WERI-Rb-1 (cell line): ENCODE data around the gene PTPRT.

Experiments used
- DNase-seq: peaks from one replicate; pipeline ENCODE4 v3.0.0-alpha.2; 2020
- H3K27ac ChIP-seq: fragments of 250-450 bp; sonication (Bioruptor Pico); 2 replicates; pipeline ENCODE4 v1.5.1; 2020; ENCODE audit warnings: mild to moderate bottlenecking, moderate library complexity
- H3K27me3 ChIP-seq: fragments of 250-450 bp; sonication (Bioruptor Pico); 2 replicates; pipeline ENCODE4 v1.5.1; 2021; ENCODE audit warnings: mild to moderate bottlenecking, low read depth, moderate library complexity; ENCODE audit not compliant: insufficient read depth, severe bottlenecking
- H3K36me3 ChIP-seq: fragments of 250-450 bp; sonication (Bioruptor Pico); 2 replicates; pipeline ENCODE4 v1.5.1; 2020; ENCODE audit warnings: mild to moderate bottlenecking, moderate library complexity
- H3K4me3 ChIP-seq: 2 replicates; pipeline ENCODE4 v1.5.1; 2011; ENCODE audit warnings: low read depth, mild to moderate bottlenecking, control low read depth, low read length
- H3K9me3 ChIP-seq: fragments of 250-450 bp; sonication (Bioruptor Pico); 2 replicates; pipeline ENCODE4 v1.5.1; 2021; ENCODE audit warnings: mild to moderate bottlenecking, moderate library complexity; ENCODE audit not compliant: severe bottlenecking
- TF ChIP-seq, protein P1 (sequence below): IDR thresholded peaks from 2 replicates; pipeline ENCODE4 v1.5.1; 2011; ENCODE audit warnings: low read depth, mild to moderate bottlenecking, control low read depth, inconsistent platforms, low read length

Gene PTPRT

DNA sequence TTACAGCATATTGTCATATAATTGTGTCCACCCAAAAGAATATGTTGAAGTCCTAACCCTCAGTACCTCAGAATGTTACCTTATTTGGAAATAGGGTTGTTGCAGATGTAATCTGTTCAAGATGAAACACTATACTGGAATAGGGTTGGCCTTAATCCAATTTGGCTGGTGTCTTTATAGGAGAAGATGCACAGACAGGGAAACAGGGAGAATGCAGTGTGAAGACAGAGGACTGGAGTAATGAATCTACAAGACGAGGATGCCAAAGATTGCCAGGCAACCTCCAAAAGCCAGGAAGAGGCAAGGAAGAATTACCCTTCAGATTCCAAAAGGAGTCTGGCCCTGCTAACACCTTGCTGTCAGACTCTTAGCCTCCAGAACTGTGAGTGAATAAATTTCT is 482.9 kb downstream of the PTPRT start:
- DNase-seq: no peak
- Histone ChIP-seq H3K4me3 (no peak overlapping the region), H3K27ac (no peak overlapping the region), H3K36me3 (no peaks in the 10 kb centered on the region), H3K27me3 (no peaks in the 10 kb centered on the region), H3K9me3 (peaks cover 8% of the 10 kb centered on the region)
- TF ChIP-seq, protein P1, sequence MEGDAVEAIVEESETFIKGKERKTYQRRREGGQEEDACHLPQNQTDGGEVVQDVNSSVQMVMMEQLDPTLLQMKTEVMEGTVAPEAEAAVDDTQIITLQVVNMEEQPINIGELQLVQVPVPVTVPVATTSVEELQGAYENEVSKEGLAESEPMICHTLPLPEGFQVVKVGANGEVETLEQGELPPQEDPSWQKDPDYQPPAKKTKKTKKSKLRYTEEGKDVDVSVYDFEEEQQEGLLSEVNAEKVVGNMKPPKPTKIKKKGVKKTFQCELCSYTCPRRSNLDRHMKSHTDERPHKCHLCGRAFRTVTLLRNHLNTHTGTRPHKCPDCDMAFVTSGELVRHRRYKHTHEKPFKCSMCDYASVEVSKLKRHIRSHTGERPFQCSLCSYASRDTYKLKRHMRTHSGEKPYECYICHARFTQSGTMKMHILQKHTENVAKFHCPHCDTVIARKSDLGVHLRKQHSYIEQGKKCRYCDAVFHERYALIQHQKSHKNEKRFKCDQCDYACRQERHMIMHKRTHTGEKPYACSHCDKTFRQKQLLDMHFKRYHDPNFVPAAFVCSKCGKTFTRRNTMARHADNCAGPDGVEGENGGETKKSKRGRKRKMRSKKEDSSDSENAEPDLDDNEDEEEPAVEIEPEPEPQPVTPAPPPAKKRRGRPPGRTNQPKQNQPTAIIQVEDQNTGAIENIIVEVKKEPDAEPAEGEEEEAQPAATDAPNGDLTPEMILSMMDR: no peak

DNA sequence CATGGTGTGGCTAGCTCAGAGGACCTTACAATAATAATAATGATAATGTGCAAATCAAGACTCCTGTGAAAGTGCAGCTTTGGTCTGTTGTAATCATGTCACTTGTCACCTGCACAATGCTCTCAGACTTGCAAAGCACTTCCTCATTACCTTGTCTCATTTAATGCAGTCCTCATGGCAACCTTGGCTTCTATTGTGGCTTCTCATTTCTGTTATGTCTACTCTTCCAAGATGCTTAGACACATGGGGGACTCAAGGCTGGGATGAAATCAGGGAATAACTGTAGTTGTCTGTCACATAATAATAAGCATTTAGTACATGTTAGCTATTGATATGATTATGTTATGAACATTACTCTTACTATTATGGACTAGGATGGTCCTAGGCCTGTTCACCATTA is 484.2 kb downstream of the PTPRT start:
- Histone ChIP-seq H3K27ac (no peak overlapping the region), H3K9me3 (peaks cover 8% of the 10 kb centered on the region), H3K27me3 (no peaks in the 10 kb centered on the region), H3K4me3 (no peak overlapping the region), H3K36me3 (no peaks in the 10 kb centered on the region)
- DNase-seq: no peak
- TF ChIP-seq, protein P1: no peak

DNA sequence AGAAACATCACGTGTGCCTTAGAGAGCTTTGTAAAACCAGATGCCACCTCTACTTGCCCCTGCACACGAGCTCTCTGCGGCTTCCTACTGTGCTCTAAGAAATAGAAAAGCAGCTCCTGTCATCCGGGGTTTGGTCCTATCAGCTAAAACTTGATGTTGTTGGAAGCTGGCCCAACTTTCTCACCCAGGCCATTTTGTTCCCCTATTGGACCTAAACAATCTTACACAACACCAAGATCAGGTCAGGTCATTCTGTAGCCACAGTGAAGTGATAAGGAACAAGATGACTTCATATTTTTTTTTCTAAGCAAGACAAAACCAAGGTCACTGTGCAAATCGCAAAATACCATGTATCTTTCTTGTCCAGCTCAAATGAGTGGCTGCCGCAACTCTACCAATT is 486.0 kb downstream of the PTPRT start:
- no peak overlapping the region for H3K4me3 ChIP-seq
- no peaks in the 10 kb centered on the region for H3K9me3 ChIP-seq
- TF ChIP-seq, protein P1: no peak
- H3K36me3 ChIP-seq: no peaks in the 10 kb centered on the region
- no peak for DNase-seq
- no peaks in the 10 kb centered on the region for H3K27me3 ChIP-seq
- no peak overlapping the region for H3K27ac ChIP-seq

DNA sequence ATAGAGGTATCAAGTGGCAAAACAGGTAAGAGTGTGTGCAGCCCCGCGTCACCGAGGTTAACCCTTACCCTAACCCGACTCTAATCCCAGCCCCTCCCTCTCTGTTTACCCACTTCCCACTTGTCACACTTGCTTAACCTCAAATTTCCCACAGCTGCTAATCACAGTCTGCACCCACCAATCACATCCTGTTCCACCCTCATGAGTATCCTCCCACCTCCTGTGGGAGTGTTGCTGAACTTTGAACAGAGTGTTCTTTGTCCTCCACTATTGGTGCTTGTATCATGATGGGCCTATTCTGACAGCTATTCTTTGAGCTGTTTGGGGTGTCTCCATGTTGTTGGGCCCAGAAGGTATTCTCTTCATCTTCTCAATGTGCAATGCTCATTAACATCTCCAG is 487.8 kb downstream of the PTPRT start:
- Histone ChIP-seq H3K4me3 (no peak overlapping the region), H3K27ac (no peak overlapping the region), H3K36me3 (no peaks in the 10 kb centered on the region), H3K9me3 (no peaks in the 10 kb centered on the region), H3K27me3 (no peaks in the 10 kb centered on the region)
- TF ChIP-seq, protein P1: no peak
- DNase-seq: no peak

DNA sequence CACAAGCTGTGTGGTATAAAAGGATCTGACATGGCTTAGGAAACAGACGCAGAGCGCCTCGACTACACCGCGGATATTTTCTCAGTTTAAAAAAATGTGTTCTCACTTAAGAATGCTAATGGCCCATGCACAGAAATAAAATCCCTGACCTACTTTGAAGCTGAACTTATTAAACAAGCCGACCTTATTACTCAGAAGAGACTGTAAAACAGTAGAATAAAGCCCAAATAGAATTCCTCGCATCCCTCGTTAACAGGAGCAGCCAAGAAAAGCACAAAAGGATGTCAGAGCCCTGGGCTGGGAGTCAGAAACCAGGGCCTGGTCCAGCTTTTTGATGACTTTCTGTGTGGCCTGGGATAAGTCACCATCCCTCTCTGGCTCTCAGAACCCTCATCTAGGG is 489.3 kb downstream of the PTPRT start:
- Histone ChIP-seq H3K9me3 (no peaks in the 10 kb centered on the region), H3K27ac (no peak overlapping the region), H3K36me3 (no peaks in the 10 kb centered on the region), H3K27me3 (no peaks in the 10 kb centered on the region), H3K4me3 (no peak overlapping the region)
- TF ChIP-seq, protein P1: no peak
- DNase-seq: no peak

DNA sequence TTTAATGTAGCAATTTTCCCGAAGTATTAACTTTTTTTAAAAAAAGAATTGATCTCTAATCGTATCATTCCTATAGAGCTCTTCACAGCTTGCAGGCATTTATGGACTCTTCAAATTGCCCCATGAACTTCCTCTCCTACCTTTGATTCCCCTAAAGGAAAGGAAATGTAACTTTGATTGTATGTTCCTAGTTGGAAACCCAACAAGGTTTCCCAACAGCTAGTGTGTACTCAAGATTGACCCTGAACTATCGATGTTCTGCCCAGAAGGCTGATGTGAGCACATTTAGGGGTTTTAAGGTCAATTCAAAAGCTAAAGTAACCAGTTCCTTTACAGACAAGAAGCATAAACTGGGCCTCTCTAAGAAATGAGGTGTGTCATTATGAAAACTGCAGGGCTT is 491.7 kb downstream of the PTPRT start:
- DNase-seq: no peak
- H3K9me3 ChIP-seq: peaks cover under 1% of the 10 kb centered on the region
- H3K27ac ChIP-seq: no peak overlapping the region

More for the DNA sequence above, 491.7 kb downstream of the PTPRT start:
- H3K36me3 ChIP-seq: no peaks in the 10 kb centered on the region
- no peak overlapping the region for H3K4me3 ChIP-seq
- TF ChIP-seq, protein P1: no peak
- H3K27me3 ChIP-seq: no peaks in the 10 kb centered on the region
